Trophoblast cell (in vitro differentiated cells and primary cell): ENCODE measurements around the gene AP3S1.

Experiments used
- DNase-seq, 2 donors: peaks; one replicate each; pipeline ENCODE4 v3.0.0-alpha.2; 2016
- H2AFZ ChIP-seq: 2 replicates; pipeline ENCODE4 v1.6.1; 2013; ENCODE audit warnings: low read length, moderate library complexity, mild to moderate bottlenecking; ENCODE audit not compliant: insufficient read depth, poor library complexity
- H2AK5ac ChIP-seq: 2 replicates; pipeline ENCODE4 v1.6.1; 2013; ENCODE audit warnings: mild to moderate bottlenecking, low read length
- H2BK120ac ChIP-seq: 2 replicates; pipeline ENCODE4 v1.6.1; 2013; ENCODE audit warnings: low read length, mild to moderate bottlenecking, moderate library complexity; ENCODE audit not compliant: insufficient read depth, poor library complexity
- H2BK12ac ChIP-seq: 2 replicates; pipeline ENCODE4 v1.6.1; 2013; ENCODE audit warnings: mild to moderate bottlenecking, low read length, moderate library complexity
- H2BK5ac ChIP-seq: 2 replicates; pipeline ENCODE4 v1.6.1; 2013; ENCODE audit warnings: low read length, low read depth, moderate library complexity, mild to moderate bottlenecking; ENCODE audit not compliant: poor library complexity
- H3K14ac ChIP-seq: 2 replicates; pipeline ENCODE4 v1.6.1; 2013; ENCODE audit warnings: mild to moderate bottlenecking, low read length
- H3K18ac ChIP-seq: 2 replicates; pipeline ENCODE4 v1.6.1; 2013; ENCODE audit warnings: mild to moderate bottlenecking, low read length
- H3K23ac ChIP-seq: 2 replicates; pipeline ENCODE4 v1.6.1; 2013; ENCODE audit warnings: low read length
- H3K27ac ChIP-seq: 2 replicates; pipeline ENCODE4 v1.5.1; 2013; ENCODE audit warnings: low read depth, mild to moderate bottlenecking, inconsistent platforms, low read length, moderate library complexity
- H3K27me3 ChIP-seq: 2 replicates; pipeline ENCODE4 v1.6.1; 2013; ENCODE audit warnings: inconsistent platforms, mild to moderate bottlenecking, low read length, moderate library complexity; ENCODE audit not compliant: insufficient read depth
- H3K36me3 ChIP-seq, 2 experiments: 1 replicate in 1 of 2; 2 replicates in 1 of 2; pipeline ENCODE4 v1.6.1; 2013; ENCODE audit warnings: low read length in 2 of 2, mild to moderate bottlenecking in 2 of 2, moderate library complexity in 1 of 2; ENCODE audit not compliant: insufficient read depth in 2 of 2, control insufficient read depth in 1 of 2
- H3K4ac ChIP-seq: 2 replicates; pipeline ENCODE4 v1.6.1; 2013; ENCODE audit warnings: low read depth, mild to moderate bottlenecking, low read length, moderate library complexity
- H3K4me1 ChIP-seq, 2 experiments: 1 replicate in 1 of 2; 2 replicates in 1 of 2; pipeline ENCODE4 v1.6.1; 2013; ENCODE audit warnings: low read length in 2 of 2, mild to moderate bottlenecking in 2 of 2, moderate library complexity in 1 of 2; ENCODE audit not compliant: insufficient read depth in 2 of 2, control insufficient read depth in 1 of 2
- H3K4me2 ChIP-seq: 2 replicates; pipeline ENCODE4 v1.6.1; 2013; ENCODE audit warnings: inconsistent platforms, mild to moderate bottlenecking, low read length, moderate library complexity
- H3K4me3 ChIP-seq: 2 replicates; pipeline ENCODE4 v1.5.1; 2013; ENCODE audit warnings: mild to moderate bottlenecking, low read depth, low read length, inconsistent platforms
- H3K79me1 ChIP-seq: one replicate; pipeline ENCODE4 v1.6.1; 2013; ENCODE audit warnings: low read length
- H3K79me2 ChIP-seq: 2 replicates; pipeline ENCODE4 v1.6.1; 2013; ENCODE audit warnings: low read length, mild to moderate bottlenecking; ENCODE audit not compliant: control insufficient read depth, insufficient read depth, poor library complexity
- H3K9ac ChIP-seq: 2 replicates; pipeline ENCODE4 v1.6.1; 2013; ENCODE audit warnings: mild to moderate bottlenecking, low read length
- H3K9me3 ChIP-seq: 2 replicates; pipeline ENCODE4 v1.6.1; 2013; ENCODE audit warnings: low read depth, mild to moderate bottlenecking, control low read depth, inconsistent platforms, low read length; ENCODE audit not compliant: insufficient read depth
- H4K12ac ChIP-seq: 2 replicates; pipeline ENCODE4 v1.6.1; 2013; ENCODE audit warnings: low read depth, mild to moderate bottlenecking, low read length, moderate library complexity
- H4K8ac ChIP-seq: 2 replicates; pipeline ENCODE4 v1.6.1; 2013; ENCODE audit warnings: low read depth, mild to moderate bottlenecking, low read length, moderate library complexity
- H4K91ac ChIP-seq: one replicate; pipeline ENCODE4 v1.6.1; 2013; ENCODE audit warnings: low read depth, mild to moderate bottlenecking, low read length, moderate library complexity
- WGBS: extraction: QIAGEN DNeasy Blood & Tissue Kit; methylation state at CpG from one replicate; pipeline ENCODE4 v1.1.7; 2013; ENCODE audit warnings: missing lambda C conversion rate; ENCODE audit not compliant: insufficient read length, insufficient coverage; ENCODE audit errors: extremely low coverage; 5-methylcytosine and 5-hydroxymethylcytosine counted together

AP3S1 gene

GRCh38 chr5:115800108-115800507, 41.6 kb upstream of the AP3S1 start:
- Histone ChIP-seq H3K4me2 (no peak overlapping the region), H2BK120ac (no peak overlapping the region), H3K36me3 (no peaks in the 10 kb centered on the region)

GRCh38 chr5:115801152-115801551, 40.6 kb upstream of the AP3S1 start:
- Histone ChIP-seq H3K9me3 (no peaks in the 10 kb centered on the region), H4K91ac (no peak overlapping the region), H3K27me3 (no peaks in the 10 kb centered on the region), H3K14ac (no peak overlapping the region), H3K4ac (no peak overlapping the region), H3K79me1 (peaks cover 4% of the 10 kb centered on the region), H4K12ac (no peak overlapping the region), H3K4me3 (no peak overlapping the region), H2BK120ac (no peak overlapping the region), H3K4me1 (peaks cover 0 to 11% of the 10 kb centered on the region in 2 experiments), H2AK5ac (no peak overlapping the region), H3K18ac (no peak overlapping the region), H2BK12ac (no peak overlapping the region), H3K79me2 (no peaks in the 10 kb centered on the region), H3K27ac (no peak overlapping the region), H3K4me2 (no peak overlapping the region), H2AFZ (no peak overlapping the region), H4K8ac (no peak overlapping the region), H3K36me3 (no peaks in the 10 kb centered on the region), H3K9ac (no peak overlapping the region), H2BK5ac (no peak overlapping the region), H3K23ac (no peak overlapping the region)
- DNase-seq: no peak
- WGBS: 100% methylated on average over 1 of the region's 2 CpGs

More at GRCh38 chr5:115800108-115800507, 41.6 kb upstream of the AP3S1 start:
- H3K4me1 ChIP-seq: peaks cover 0 to 10% of the 10 kb centered on the region in 2 experiments
- H3K18ac ChIP-seq: no peak overlapping the region
- no peak overlapping the region for H4K91ac ChIP-seq
- no peak overlapping the region for H3K23ac ChIP-seq
- H3K79me2 ChIP-seq: no peaks in the 10 kb centered on the region
- no peak overlapping the region for H3K4ac ChIP-seq
- no peak overlapping the region for H2BK12ac ChIP-seq
- no peak overlapping the region for H4K8ac ChIP-seq
- H3K9ac ChIP-seq: no peak overlapping the region
- H3K14ac ChIP-seq: no peak overlapping the region
- H2AK5ac ChIP-seq: no peak overlapping the region
- peaks cover 4% of the 10 kb centered on the region for H3K79me1 ChIP-seq
- H3K27ac ChIP-seq: no peak overlapping the region
- no peak overlapping the region for H2BK5ac ChIP-seq
- H3K27me3 ChIP-seq: no peaks in the 10 kb centered on the region
- H3K9me3 ChIP-seq: no peaks in the 10 kb centered on the region
- WGBS: no CpG with 5 or more reads among the region's 2 CpGs
- no peak overlapping the region for H2AFZ ChIP-seq
- H3K4me3 ChIP-seq: no peak overlapping the region
- no peak overlapping the region for H4K12ac ChIP-seq
- no peak for DNase-seq

- no peak overlapping the region for H2BK120ac ChIP-seq
- peak; percentile 41 to 85 for DNase-seq
- no peak overlapping the region for H2AK5ac ChIP-seq
- H4K12ac ChIP-seq: no peak overlapping the region
- H2BK12ac ChIP-seq: peak overlapping the region; percentile 3
- no peak overlapping the region for H3K14ac ChIP-seq
- H3K23ac ChIP-seq: no peak overlapping the region
- no peak overlapping the region for H3K9ac ChIP-seq
- no peak overlapping the region for H3K4me3 ChIP-seq
- H3K4ac ChIP-seq: no peak overlapping the region
- H2AFZ ChIP-seq: no peak overlapping the region
- H3K18ac ChIP-seq: no peak overlapping the region
- no peak overlapping the region for H3K4me2 ChIP-seq
- peaks cover 0 to 7% of the 10 kb centered on the region in 2 experiments for H3K4me1 ChIP-seq
- no peaks in the 10 kb centered on the region for H3K79me2 ChIP-seq
- H4K91ac ChIP-seq: no peak overlapping the region
- H3K36me3 ChIP-seq: no peaks in the 10 kb centered on the region
- no peaks in the 10 kb centered on the region for H3K27me3 ChIP-seq
- WGBS: no CpG with 5 or more reads among the region's 1 CpG
- no peak overlapping the region for H3K27ac ChIP-seq
- H3K9me3 ChIP-seq: no peaks in the 10 kb centered on the region
- H3K79me1 ChIP-seq: peaks cover 5% of the 10 kb centered on the region
- H4K8ac ChIP-seq: no peak overlapping the region
- no peak overlapping the region for H2BK5ac ChIP-seq
Observed at GRCh38 chr5:115801984-115802383, 39.8 kb upstream of the AP3S1 start.

- Histone ChIP-seq H3K9ac (no peak overlapping the region), H3K14ac (no peak overlapping the region), H2AK5ac (no peak overlapping the region), H2BK120ac (no peak overlapping the region), H3K27ac (peak overlapping the region; percentile 82), H2BK12ac (no peak overlapping the region), H4K8ac (no peak overlapping the region), H4K12ac (no peak overlapping the region), H3K18ac (no peak overlapping the region), H4K91ac (peak overlapping the region; percentile 14), H3K79me2 (no peaks in the 10 kb centered on the region), H3K9me3 (no peaks in the 10 kb centered on the region), H2BK5ac (no peak overlapping the region), H2AFZ (no peak overlapping the region), H3K4me3 (no peak overlapping the region), H3K79me1 (peaks cover 5% of the 10 kb centered on the region), H3K4ac (no peak overlapping the region), H3K23ac (no peak overlapping the region), H3K4me1 (peaks cover 3 to 12% of the 10 kb centered on the region in 2 experiments), H3K4me2 (peak overlapping the region; percentile 56), H3K36me3 (no peaks in the 10 kb centered on the region), H3K27me3 (no peaks in the 10 kb centered on the region)
- peak; percentile 72 to 88 for DNase-seq
- no CpG with 5 or more reads among the region's 2 CpGs for WGBS
Observed at GRCh38 chr5:115806986-115807653, 34.6 kb upstream of the AP3S1 start.
